Measurements from ENCODE around the gene AATF.
"Not testable (repeated sequence)": the region's sequence is repeated elsewhere in the genome, so short reads cannot be mapped to it uniquely, and the experiment has no call there.

The AATF gene

DNA sequence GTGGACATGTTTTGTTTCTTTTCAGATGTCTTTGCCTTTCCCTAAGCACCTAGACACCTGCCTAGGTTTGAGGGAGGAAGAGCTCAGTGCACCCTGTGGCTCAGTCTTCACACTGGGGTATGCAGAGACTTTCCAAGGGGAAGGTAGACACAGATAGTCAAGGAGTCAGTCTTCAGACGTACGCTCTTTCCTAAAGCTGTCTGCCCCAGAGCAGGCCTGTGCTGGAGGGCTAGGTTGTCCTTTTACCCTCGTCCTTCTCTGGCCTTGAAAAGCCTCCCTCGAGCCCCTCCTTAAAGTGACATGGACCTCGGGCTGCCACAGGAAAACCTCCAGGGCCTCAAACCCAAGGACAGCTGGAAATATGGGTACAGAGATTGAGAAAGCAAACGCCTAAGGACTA is 103.7 kb downstream of the AATF start:
- DNase-seq, result no peak

DNA sequence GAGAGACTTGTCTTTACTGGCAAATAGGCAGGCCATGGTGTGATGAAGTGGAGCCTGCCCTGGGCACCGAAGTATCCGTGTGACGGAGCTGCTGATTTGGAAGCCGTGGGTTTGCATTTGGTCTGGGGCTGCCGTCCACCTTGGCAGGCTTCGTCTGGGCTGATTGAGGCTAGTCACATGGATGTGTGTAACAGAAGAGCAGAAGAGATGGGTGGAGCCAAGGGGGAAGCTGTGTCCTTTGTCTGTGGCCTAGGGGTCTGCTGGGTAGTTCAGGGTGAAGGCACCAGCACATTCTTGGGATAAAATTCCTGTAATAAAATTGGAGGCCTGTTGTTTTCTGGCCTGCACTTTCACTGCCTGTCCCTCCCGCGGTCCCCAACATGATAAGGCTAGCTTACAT is 106.1 kb downstream of the AATF start:
- no peak for DNase-seq

DNA sequence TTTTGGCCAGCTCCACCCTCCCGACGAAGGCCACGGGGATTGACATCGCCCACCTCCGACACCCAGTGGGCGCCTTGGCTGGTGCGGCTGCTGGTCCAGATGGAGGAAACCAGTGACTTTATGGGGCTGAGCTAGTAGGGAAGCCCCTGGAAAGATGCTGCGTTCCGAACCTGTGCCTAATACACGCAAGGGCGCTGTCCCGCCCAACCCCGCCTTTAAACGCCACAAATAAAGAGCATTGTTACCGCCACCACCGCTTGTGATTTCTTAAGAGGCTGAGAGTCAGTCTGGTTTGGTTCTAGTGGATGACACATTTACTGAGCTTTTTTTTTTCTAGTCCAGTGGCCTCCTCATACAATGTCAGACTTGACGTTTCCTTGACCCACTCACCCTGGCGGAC is 107.9 kb downstream of the AATF start:
- no peak for DNase-seq

DNA sequence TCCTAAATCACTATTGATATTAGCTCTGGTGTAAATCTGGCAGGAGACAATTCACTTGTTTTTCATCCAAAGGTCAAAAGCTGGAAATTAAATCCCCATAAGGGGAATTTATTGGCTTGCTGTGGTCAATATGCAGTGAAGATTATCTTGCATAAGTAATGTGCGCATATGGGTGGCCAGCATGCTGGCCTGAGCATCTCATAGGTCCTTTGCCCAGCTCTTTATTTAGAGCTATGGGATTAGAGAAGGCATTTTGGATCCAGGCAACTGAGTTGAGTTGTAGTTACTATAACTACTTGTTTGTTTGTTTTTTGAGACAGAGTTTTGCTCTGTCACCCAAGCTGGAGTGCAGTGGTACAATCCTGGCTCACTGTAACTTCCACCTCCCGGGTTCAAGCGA is 110.7 kb downstream of the AATF start:
- no peak for DNase-seq

DNA sequence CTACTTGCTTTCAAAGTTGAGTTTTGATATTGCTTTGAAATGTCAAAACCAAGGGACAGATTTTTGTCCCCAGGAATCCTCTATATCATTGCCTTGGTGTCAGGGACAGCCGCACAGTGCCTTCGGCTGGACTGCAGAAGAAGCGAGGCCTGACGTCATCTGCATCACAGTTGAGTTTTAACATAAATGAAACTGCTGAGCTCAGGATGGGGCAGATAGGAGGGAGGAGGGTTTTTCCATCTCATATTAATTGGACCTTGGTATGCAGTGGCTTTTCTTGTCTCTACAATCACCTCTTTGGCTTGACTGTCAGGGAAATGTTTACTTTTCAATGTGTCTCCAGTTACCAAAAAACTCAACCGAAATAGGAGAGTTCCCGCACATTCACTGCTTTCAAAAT is 111.3 kb downstream of the AATF start:
- no peak for DNase-seq

DNA sequence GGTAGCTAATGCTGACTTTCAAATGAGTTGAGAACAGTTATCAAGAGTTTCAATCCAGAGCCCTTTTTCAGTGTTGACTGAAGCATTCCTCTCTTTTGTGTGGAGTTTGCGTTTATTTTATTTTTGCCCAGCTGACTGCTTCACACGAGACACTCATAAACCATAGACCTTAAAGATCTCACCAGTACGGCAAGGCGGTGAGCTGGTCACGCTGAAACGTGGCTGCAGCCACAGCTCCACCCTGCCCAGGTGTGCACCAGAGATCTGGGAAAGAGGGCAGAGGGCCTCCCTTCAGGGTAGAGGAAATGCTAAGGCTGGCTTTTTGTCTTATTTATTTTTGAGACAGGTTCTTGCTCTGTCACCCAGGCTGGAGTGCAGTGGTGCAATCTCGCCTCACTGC is 112.2 kb downstream of the AATF start:
- DNase-seq, result no peak

DNA sequence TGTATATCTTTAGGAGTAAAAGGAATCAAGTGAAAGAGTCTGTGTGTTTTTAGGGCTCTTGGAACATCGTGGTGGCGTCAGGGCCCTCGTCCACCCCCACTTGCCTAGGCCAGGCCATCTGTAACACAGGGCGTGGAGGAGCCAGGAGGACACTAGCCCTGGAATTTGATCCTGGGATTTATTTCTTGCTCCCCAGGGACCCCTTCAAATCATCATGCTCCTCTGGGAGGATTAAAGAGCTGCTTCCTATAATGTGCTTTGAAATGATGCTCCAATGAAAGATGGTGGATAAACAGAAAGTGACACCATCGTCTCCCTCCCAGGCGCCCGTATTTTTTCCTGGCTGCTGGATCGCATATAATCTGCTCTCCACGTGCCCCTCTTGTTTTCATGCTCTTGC is 113.3 kb downstream of the AATF start:
- no peak for DNase-seq

DNA sequence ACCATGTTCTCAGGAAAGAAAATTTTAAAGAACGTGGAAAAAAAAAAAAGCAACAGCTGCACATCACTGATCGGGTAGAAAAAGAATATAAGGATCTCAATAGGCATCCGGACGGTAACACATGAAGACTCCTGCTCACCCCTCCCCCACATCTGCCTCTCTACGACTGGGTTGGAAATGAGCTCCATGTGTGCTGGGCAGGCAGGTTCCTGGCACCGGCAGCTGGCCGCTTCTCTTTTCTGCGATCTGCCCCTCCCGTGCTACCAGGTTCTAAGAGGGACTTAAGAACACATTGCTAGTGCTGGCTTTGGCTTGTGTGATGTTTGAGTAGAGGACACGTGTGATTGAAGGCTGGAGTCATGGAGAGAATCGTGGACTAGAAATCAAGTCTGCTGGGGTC is 115.5 kb downstream of the AATF start:
- no peak for DNase-seq

GRCh38 chr17:37064956-37065355 is 116.2 kb downstream of the AATF start:
- DNase-seq, result no peak

DNA sequence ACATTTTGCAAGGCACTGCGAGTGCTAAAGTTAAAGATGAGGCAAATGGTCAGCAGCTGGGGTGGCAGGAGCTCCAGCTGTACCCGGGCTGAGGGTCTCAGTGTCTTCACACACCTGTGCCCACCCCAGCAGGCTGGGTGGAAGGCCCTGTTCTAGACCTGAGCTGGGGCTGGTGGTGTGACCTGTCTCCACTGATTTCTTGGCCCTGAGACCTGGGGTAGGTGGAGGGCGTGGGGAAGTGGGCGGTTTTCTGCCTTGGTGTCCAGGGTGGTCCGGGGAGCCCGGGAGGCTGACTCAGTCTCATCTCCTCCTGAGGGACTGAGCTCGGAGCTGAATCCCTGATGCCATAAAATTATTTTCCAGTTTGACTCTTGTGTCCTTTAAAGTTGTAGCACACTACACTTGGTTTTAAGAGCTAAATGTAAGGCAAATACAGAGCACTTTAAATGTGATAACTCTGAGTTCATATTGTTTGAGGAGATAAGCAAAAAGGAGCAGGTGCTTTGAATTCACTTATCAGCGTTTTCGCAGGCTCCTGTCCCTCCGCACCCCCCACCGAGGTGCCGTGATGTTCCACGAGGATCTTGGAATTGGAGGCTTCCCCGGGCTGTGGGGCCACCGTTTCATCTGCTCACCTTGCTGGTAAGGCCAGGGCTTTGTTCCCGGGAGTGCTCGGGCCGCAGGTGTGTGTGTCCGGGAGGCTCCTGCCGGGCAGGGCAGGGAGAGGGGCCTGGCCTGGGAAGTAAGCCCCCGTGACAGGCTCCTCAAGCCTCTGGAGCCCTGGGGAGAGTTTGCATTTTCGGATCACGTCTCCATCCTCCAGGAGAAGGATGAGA is 117.0 kb downstream of the AATF start:
- no peak for DNase-seq

GRCh38 chr17:37066322-37067255 is 117.8 kb downstream of the AATF start:
- DNase-seq, result no peak

DNA sequence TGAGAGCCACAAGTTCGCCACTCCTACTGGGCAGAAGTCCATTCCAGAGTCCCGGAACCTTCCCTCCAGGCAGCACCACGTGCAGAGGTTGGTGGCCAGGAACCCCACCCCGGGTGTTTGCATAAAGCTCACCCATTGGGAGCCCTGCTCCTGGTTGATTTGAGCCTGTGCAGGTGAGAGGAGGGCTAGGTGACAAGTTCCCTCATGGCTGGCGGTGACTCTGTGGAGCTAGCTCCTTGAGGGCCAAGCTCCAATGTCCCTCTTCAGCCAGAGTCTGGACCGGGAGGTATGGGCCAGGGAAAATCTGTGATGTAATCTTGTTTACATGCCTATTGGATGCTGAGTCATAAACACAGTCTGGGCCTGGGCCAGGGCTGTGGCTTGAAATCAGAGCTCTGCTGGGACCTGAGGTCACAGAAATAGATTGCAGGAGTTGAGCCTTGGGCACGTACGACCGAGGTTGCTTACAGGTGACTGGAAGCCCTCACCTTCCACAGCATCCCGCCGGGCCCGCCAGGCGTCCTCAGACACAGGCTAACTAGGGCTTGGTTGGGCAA is 118.9 kb downstream of the AATF start:
- no peak for DNase-seq

- DNase-seq, result no peak
Observed at GRCh38 chr17:37068266-37068665, 119.5 kb downstream of the AATF start.

DNA sequence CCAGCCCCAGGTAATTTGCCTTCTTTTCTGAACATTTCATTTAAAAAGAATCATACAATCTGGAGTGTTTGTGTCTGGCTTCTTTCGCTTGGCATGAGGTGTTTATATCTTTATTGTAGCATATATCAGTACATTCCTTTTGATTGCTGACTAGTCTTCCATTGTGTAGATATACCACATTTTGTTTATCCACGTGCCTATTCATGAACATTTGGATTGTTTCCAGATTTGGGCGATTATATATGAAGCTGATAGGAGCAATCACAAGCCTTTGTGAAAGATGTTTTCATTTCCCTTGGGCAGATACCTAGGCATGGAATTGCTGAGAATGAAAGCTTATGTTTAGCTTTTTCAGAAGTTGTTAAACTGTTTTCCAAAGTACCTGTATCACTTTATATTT is 120.3 kb downstream of the AATF start:
- no peak for DNase-seq

DNA sequence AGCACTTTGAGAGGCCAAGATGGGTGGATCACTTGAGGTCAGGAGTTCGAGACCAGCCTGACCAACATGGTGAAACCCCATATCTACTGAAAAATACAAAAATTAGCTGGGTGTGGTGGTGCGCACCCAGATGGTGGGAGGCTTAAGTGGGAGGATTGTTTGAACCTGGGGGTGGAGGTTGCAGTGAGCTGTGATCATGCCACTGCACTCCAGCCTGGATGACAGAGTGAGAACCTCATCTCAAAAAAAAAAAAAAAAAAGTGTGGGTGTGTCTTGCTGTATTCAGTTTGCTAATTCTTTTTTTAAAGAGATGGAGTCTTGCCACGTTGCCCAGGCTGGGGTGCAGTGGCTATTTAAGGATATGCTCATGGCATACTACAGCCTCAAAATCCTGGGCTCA is 124.7 kb downstream of the AATF start:
- DNase-seq, result not testable (repeated sequence)

DNA sequence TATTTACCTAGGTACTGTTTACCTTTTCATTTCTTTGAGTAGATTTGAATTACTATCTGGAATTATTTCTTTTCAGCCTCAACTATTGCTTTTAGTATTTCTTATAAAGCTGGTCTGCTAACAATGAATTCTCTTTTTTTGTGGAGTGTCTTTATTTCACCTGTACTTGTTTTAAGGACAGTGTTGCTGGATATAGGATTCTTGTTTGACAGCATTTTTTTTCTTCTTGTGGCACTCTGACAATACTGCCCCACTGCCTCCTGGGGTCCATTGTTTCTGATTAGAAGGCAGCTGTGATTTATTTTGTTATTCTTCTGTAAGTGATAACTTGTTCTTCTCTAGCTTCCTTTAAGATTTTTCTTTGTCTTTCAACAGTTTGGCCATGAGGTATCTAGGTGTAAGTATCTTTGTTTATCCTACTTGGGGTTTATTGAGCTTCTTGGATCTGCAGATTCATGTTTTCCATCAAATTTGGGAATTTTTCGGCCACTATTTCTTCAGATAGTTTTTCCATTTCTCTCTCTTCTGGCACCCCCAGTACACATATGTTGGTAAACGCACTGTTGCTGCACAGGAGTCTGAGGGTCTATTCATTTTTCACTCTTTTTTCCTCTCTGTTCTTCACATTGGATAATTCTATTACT is 130.4 kb downstream of the AATF start:
- no peak for DNase-seq

GRCh38 chr17:37079735-37080134 is 131.0 kb downstream of the AATF start:
- DNase-seq, result no peak

DNA sequence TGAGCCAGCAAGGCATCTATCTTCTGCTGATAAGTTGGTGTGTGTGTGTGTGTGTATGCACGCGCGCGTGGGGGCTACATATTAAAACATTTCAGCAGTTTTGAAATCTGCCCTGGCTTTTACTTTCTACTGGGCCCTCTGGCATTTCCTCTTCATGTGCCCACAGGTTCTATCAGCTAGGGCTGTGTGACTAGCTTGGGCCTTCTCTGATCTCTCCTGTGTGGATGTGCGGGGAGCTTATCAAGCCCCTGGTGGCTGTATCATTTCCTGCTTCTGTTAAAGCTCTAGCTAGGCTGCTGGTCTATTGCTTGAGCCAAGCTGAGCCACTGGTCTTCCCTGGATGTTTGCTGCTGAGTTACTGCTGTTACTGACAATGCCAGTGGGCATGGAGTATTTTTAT is 132.5 kb downstream of the AATF start:
- DNase-seq, result no peak

DNA sequence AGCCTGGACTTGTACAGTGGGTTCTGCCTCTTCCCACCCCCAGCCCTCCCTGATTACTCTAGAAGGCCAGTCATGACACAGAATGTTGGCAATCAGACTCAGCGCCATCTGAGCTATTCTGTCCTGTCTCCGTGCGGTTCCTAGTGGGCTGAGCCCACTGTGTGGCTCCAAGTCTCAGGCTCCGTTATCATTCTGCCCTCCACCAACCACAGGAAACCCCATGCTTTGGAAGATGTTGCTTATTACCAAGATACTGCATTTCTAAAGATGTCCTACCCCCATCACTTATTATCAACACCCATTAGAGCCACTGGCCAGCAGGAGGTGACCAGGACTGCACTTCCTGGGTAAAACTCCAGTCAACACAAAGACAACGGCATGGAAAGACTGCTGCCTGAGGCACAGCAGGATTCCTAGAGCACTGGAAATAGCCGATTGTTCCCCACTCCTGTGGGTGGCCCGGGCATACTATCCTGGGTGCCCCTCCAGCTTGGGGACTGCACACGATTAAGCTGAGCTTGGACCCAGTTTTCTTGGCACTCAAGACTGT is 133.6 kb downstream of the AATF start:
- no peak for DNase-seq

- DNase-seq, result no peak
Observed at GRCh38 chr17:37082985-37083384, 134.2 kb downstream of the AATF start.

GRCh38 chr17:37083456-37083855 is 134.7 kb downstream of the AATF start:
- no peak for DNase-seq

- no peak for DNase-seq
Observed at GRCh38 chr17:37084372-37084771, 135.6 kb downstream of the AATF start.

GRCh38 chr17:37086334-37086733 is 137.6 kb downstream of the AATF start:
- DNase-seq, result no peak

All from COR-L47 (cell line).